Measurements from ENCODE around the gene PODN.

Gene PODN

GRCh38 chr1:53108646-53109580 is 46.9 kb downstream of the PODN start:
- no peak overlapping the region for H3K4me3 ChIP-seq (ENCODE audit: low read depth, low read length)
- H3K27me3 ChIP-seq, result no peaks in the 10 kb centered on the region
- peaks cover 4% of the 10 kb centered on the region for H3K4me1 ChIP-seq
- no peaks in the 10 kb centered on the region for H3K9me3 ChIP-seq
- no peaks in the 10 kb centered on the region for H3K36me3 ChIP-seq
- peak; percentile 46 for DNase-seq
- no peak for TF ChIP-seq CTCF (IDR thresholded peaks at IDR 0.05; ENCODE audit: low read depth, low read length)

- no peak for DNase-seq
- H3K36me3 ChIP-seq, result no peaks in the 10 kb centered on the region
- no peaks in the 10 kb centered on the region for H3K27me3 ChIP-seq
- TF ChIP-seq CTCF (IDR thresholded peaks at IDR 0.05; ENCODE audit: low read depth, low read length), result no peak
- no peaks in the 10 kb centered on the region for H3K9me3 ChIP-seq
- H3K4me1 ChIP-seq, result peaks cover 4% of the 10 kb centered on the region
- no peak overlapping the region for H3K4me3 ChIP-seq (ENCODE audit: low read depth, low read length)
These were observed 48.5 kb downstream of the PODN start for GRCh38 chr1:53110370-53111072.

GRCh38 chr1:53111073-53111556 is 49.1 kb downstream of the PODN start:
- H3K36me3 ChIP-seq, result no peaks in the 10 kb centered on the region
- H3K4me3 ChIP-seq (ENCODE audit: low read depth, low read length), result no peak overlapping the region
- H3K27me3 ChIP-seq, result no peaks in the 10 kb centered on the region
- H3K9me3 ChIP-seq, result no peaks in the 10 kb centered on the region
- no peak for DNase-seq
- no peak for TF ChIP-seq CTCF (IDR thresholded peaks at IDR 0.05; ENCODE audit: low read depth, low read length)
- H3K4me1 ChIP-seq, result peaks cover 5% of the 10 kb centered on the region

- Histone ChIP-seq H3K27me3 (no peaks in the 10 kb centered on the region), H3K36me3 (no peaks in the 10 kb centered on the region), H3K4me1 (peaks cover 7% of the 10 kb centered on the region), H3K4me3 (ENCODE audit: low read depth, low read length) (no peak overlapping the region), H3K9me3 (no peaks in the 10 kb centered on the region)
- TF ChIP-seq CTCF (IDR thresholded peaks at IDR 0.05; ENCODE audit: low read depth, low read length), result no peak
- DNase-seq, result no peak
These were observed 49.7 kb downstream of the PODN start for GRCh38 chr1:53111693-53112092.

GRCh38 chr1:53112271-53112774 is 50.3 kb downstream of the PODN start:
- peaks cover 7% of the 10 kb centered on the region for H3K4me1 ChIP-seq
- no peaks in the 10 kb centered on the region for H3K27me3 ChIP-seq
- H3K36me3 ChIP-seq, result no peaks in the 10 kb centered on the region
- TF ChIP-seq CTCF (IDR thresholded peaks at IDR 0.05; ENCODE audit: low read depth, low read length), result no peak
- H3K9me3 ChIP-seq, result no peaks in the 10 kb centered on the region
- no peak for DNase-seq
- no peak overlapping the region for H3K4me3 ChIP-seq (ENCODE audit: low read depth, low read length)
